GM19099 (cell line): ENCODE measurements around the gene VN1R5.
"Not testable (repeated sequence)": the region's sequence is repeated elsewhere in the genome, so short reads cannot be mapped to it uniquely, and the experiment has no call there.

Experiments
- POLR2A ChIP-seq: IDR thresholded peaks from 3 replicates; pipeline ENCODE4 v1.6.1; 2011; ENCODE audit warnings: low read depth; ENCODE audit not compliant: insufficient read length; ENCODE audit errors: extremely low read depth

Gene VN1R5

DNA sequence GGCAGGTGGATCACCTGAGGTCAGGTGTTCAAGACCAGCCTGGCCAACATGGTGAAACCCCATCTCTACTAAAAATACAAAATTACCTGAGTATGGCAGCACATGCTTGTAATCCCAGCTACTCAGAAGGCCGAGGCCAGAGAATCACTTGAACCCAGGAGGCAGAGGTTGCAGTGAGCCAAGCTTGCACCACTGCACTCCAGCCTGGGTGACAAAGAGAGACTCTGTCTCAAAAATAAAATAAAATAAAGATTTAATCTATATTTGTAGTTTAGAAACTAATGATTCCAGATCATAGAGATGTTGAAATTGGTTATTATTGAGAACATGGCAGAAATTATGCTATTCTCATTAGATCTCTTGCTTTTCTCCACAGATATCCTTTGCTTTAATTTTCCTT, at the start of gene VN1R5:
TSS of gene VN1R5 (plus strand) at position 301 of the 400 bp plus-strand sequence.
- TF ChIP-seq POLR2A, result not testable (repeated sequence)

DNA sequence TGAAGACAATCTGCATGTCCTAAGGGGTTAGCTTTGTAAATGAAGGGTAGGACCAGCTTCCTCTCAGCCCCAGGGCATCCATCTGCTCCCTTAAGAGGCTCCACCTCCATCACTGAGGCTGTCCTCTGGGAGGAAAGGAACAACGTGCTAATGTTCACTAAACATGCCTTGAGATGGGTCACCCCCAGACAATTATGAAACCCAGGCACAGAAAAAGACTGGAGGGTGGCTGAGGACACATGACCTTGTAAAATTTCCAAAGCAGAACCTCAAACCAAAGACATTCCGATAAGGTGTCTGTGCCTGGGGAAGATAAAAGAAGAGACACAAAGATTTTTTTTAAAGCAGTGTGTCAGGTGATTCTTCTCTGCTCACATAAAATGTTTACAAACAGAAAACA, 46.5 kb upstream of the VN1R5 start:
- TF ChIP-seq POLR2A, result no peak

DNA sequence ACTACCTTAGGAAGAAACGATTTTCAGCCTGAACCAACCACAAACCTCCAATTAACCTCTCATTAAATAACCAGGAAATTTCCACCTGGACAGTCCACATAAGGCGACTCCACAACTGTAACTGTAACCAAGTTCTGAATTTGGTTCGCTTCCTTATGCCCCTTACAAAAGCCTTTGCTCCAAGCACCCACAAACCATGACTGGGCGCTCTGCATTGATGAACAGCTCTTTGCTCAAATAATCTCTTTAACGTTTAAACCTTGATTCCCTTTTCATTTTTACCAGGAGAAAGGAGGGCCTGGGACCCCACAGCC, 45.9 kb upstream of the VN1R5 start:
- TF ChIP-seq POLR2A, result no peak

DNA sequence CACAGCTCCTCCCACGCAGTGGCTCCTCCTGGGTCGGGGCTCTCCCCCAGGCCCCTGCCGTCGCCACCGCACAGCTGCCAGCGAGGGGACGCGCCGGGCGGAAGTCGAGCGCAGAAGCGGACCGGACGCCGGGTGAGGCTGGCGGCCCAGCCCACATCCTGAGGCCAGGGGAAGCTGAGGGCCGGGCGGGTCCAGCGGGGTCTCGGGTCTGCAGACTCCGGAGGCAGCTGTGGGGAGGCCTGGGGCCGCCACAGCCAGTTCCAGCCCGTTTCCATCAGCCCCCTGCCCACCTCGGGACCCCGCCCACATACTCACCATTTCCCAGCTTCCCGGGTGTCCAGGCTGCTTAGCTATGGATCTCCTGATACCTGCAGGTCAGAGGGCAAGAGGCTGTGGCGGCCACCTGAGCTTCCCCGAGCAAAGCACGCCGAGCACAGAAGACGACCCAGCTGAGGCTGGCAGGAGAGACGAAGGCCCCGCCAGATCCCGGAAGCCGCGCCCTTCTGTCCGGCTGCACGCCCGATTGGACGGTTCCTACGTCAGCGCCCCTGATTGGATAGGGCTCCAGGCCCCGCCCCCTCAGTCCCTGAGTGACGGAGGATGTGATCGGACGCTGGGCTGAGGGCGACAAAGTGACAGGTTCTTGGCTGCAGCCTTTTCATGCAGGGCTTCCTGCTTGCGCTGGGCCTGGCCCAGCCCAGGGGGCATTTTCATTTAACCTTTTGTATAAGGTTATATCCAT, 45.3 kb upstream of the VN1R5 start:
- TF ChIP-seq POLR2A, result peak; percentile 91

DNA sequence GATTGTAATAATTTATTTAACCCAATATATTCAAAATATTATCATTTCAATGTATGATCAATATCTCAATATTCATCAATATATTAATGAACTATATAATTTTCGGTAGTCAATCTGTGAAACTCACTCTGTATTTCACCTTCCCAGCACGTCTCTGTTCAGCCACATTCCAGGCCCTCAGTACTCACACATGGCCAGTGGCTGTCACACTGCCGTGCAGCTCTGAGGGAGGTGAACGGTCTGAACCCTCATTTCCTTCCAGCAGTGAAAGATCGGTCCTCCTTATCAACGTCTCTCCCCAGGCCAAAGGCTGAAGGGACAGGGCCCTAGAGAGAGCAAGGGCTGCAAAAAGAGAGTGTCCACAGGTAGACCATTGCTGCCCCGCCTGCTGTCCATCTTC, 44.5 kb upstream of the VN1R5 start:
- TF ChIP-seq POLR2A, result no peak

DNA sequence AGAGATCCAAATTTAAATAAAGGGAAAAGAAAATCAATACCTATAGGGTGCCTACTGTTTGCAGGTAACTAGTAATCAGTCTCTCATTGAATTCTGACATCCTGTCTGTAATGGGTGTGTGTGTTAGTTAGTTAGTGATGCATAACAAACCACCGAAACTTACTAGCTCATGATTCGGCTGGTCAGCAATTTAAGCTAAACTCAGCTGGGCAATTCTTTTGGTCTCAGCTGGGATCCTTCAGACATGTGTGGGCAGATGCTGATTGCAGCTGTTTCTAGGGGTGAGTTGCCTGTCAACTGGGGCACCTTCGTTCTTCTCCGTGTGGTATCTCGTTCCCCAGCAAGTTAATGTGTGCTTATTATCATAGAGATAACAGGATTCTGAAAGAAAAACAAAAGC, 43.9 kb upstream of the VN1R5 start:
- peak; percentile 27 for TF ChIP-seq POLR2A

DNA sequence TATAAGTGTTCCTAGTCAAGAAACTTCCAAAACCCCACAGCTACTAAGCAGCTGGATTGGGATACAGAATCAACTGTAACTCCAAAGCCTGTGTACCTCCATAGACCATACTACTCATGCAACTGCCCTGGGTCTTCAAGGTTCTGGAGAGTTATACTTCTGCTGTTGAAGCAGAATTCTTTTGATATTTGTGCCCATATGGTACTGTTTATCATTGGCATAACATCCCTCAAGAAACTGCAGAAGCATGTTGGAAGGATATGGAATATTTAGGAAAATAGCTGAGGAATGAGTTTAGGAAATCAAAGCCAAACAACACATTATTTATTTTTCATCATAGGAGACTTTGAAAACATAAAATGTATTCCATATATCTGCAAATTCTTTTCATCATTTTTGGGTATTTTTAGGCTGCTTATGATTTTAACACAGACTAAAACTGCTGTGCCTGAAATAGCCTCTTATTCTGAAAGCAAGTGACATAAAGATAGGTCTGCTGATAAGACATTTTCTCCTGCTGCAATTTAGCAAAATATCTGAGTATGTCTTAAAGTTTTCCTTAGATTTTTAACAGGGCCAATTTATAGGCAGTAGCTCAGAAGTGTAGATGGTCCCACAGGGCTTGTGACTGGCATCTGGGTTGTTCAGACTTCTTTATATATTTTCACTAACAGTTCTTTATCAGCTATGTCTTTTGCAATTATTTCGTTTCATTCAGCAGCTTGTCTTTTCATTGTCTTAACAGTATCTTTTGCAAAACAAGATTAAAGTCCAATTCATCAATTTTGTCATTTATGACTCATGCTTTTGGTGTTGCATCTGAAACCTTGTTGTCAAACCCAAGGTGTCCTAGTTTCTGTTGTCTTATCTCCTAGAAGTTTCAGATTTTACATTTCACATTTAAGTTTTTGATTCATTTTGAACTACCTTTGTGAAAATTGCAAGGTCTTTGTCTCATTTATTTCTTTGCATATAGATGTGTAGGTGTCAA, 43.0 kb upstream of the VN1R5 start:
- TF ChIP-seq POLR2A, result no peak

DNA sequence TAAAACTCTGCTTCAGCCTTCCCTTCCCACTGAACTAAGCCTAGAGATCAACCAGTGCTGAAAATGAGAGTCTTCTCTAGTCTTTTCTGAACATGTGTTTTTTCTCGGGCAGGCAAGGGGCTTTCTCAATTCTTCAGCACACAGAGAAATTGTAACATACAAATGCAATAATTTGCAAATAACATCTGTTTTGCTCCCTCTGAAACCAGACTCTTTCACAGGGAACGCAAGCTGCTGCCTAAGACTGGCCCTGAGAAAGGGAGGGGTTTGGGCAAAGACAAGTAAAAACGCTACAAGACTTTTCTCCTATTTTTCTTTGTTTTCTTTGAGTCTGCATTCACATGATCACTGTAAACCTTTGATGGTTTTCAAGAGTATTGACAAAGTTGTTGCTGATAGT, 39.6 kb upstream of the VN1R5 start:
- TF ChIP-seq POLR2A, result no peak

DNA sequence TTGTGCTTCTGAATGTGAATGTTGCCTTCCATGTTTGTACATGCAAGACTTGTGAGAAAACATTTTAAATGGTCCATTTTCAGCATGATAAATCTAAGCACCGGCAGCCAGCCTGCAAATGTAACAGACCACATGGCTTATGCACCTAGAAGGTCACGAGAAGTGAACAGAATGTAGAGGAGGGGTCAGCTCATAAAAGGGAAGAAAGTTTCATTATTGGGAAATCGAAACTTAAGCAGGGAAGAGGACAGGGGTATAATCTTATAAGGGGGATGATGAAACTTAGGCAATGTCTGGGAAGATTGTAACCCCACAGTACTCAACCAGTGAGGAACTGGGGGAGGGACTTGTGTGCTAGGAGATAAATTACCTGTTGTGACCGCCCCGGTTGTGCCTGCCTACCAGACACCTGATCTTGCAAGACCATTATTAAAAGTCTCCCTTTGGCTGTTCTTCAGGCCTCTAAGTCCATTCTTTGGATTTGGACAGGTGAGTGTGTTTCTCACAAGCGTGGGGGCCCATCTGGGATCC, 37.7 kb upstream of the VN1R5 start:
- TF ChIP-seq POLR2A, result no peak

DNA sequence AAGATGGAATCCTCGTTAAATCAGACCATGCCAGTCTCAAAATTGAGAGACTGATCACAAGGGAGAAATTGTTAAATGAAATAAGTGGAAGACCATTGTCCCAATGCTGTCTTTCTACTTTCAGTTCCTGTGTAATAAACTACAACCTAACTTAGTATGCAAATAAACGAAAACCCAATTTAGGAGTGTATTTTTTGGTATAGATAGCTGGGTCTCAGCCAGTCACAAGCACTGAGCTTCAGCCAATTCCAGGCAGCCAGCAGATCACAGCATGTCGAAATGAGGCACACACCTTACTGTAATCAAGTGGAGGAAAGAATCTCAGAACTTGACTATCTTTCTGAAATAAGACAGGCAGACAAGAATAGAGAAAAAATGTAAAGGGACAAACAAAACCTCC, 33.0 kb upstream of the VN1R5 start:
- no peak for TF ChIP-seq POLR2A

DNA sequence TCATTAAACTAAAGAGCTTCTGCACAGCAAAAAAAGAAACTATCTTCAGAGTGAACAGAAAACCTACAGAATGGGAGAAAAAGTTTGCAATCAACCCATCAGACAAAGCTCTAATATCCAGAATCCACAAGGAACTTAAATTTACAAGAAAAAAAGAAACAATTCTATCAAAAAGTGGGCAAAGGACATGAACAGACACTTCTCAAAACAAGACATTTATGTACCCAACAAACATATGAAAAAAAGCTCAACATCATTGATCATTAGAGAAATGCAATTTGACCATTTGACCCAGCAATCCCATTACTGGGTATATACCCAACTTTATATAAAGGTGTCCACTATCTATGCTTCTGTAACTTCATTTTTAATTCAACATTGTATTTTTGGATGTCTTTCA, 31.1 kb upstream of the VN1R5 start:
- TF ChIP-seq POLR2A, result no peak

DNA sequence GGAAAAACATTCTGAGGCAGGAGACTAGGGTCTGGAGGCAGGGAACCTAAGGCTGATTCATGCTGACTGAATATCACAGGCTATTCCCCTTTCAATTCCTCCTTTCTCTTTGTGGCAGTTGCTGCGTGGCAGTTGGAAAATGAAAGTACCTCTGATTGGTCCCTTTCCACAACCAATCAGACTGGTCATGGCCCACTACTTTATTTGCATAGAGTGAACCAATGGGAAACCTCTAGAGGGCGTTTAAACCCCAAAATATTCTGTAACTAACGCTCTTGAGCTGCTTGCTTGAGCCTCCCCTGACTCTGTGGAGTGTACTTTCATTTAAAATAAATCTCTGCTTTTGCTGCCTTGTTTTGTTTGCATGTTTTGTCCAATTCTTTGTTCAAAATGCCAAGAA, 27.7 kb upstream of the VN1R5 start:
- TF ChIP-seq POLR2A, result no peak

DNA sequence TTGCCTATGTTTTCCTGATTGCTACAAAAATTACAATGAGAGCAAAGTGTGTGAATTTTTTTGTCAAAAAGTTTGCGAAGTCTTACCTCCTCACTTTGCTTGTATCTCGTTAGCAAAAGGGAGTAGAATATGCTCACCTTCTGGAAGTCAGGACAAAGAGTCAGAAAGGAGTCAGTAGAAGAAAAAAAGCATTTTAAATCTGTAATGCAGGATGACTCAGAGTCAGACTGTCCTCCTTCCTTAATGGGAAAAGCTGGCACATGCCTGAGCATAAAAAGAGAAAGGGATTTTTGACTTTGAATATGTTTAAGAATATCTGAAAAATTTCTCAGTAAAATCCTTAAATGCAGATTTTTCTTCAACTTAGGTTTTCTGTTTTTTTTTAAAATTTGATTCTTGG, 14.2 kb upstream of the VN1R5 start:
- TF ChIP-seq POLR2A, result no peak

DNA sequence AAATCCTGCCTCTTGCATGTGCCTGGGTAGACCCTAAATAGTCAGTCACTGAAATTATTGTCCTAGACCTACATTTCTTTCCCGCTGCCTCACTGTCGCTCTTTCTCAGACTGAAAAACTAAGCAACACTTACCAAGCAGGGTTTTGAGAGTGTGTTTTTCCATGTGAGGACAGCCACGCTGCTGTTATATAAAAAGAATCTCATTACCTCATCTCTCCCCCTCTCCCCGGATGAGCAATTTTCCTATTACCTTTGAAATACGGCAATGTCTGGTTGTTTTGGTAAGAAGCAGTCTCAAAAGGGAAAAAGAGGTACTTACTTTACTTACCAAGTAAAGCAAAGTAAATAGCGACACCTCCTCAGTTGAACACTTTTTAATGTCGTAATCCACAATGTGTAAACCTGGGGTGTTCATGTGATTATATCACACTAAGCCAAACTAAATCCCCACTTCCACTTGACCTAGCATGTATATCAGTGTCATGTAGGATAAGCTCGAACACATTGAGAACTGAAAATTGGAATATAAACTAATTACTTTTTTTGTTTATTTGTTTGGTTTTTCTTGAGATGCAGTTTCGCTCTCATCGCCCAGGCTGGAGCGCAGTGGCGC, 12.2 kb upstream of the VN1R5 start:
- TF ChIP-seq POLR2A, result no peak

DNA sequence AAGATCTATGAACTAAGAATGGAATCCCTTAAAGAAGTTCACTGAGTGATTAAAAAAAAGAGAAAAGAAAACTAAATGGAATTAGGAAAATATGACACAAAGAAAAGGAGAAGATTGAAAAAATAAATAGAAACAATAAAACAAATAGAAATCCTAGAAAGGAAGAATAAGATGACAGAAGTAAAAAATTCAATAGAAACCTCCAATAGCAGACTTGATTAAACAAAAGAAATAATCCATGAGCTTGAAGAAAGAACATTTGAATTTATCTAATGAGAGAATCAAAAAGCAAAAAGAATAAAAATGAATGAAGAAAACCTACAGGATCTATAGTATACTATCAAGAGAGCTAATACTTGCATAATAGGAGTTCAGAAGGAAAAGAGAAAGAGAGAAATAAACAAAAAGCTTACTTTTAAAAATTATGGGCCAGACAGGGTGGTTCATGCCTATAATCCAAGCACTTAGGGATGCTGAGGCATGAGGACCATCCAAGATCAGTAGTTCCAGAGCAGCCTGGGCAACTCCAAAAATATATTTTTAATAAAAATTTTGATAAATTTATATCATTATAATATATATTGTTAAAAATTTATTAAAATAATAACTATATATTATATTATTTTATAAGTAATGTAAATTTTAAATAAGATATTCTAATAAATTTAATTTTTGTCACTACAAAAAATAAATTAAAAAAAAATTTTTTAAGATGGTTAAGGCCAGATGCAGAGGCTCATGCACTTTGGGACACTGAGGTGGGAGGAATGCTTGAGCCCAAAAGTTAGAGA, 9.4 kb upstream of the VN1R5 start:
- no peak for TF ChIP-seq POLR2A
